AG09319 (cell line): ENCODE measurements around the gene TMEM79.
A peak's percentile ranks its signal among the peaks of the same experiment; 100 is the strongest.

Source experiments
- DNase-seq: peaks from one replicate; pipeline ENCODE4 v3.0.0-alpha.2; 2010; ENCODE audit warnings: low read depth; ENCODE audit errors: extremely low read depth
- CTCF ChIP-seq: IDR thresholded peaks from 2 replicates; pipeline ENCODE4 v1.5.1; 2011; ENCODE audit warnings: low read depth, mild to moderate bottlenecking, inconsistent platforms, low read length, moderate library complexity

Gene TMEM79

GRCh38 chr1:156286061-156286460 is 1.9 kb downstream of the TMEM79 start:
- no peak for TF ChIP-seq CTCF
- no peak for DNase-seq

GRCh38 chr1:156289857-156290256 is 5.7 kb downstream of the TMEM79 start:
- DNase-seq = no peak
- TF ChIP-seq CTCF = no peak

- DNase-seq = peak; percentile 50
- TF ChIP-seq CTCF = no peak
Observed at GRCh38 chr1:156291226-156292061, 7.3 kb downstream of the TMEM79 start.

DNA sequence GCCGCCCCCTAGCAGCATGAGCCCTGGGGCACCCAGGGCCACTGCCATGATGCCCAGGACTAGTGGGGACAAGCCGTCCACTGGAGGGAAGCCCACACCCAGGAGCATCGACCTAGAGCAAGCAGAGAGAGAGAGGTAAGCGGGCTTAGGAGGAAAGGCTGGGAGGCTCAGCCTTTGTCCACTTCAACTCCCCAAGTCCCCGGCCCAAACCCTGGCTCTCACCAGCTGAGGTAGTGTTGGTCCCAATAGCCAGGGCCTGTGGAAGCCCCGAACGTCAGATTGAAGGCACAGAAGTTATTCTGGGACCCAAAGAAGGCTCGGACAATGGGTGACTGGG is 8.9 kb downstream of the TMEM79 start:
- no peak for DNase-seq
- no peak for TF ChIP-seq CTCF

- no peak for TF ChIP-seq CTCF
- DNase-seq = no peak
Observed at GRCh38 chr1:156293895-156294294, 9.8 kb downstream of the TMEM79 start.

DNA sequence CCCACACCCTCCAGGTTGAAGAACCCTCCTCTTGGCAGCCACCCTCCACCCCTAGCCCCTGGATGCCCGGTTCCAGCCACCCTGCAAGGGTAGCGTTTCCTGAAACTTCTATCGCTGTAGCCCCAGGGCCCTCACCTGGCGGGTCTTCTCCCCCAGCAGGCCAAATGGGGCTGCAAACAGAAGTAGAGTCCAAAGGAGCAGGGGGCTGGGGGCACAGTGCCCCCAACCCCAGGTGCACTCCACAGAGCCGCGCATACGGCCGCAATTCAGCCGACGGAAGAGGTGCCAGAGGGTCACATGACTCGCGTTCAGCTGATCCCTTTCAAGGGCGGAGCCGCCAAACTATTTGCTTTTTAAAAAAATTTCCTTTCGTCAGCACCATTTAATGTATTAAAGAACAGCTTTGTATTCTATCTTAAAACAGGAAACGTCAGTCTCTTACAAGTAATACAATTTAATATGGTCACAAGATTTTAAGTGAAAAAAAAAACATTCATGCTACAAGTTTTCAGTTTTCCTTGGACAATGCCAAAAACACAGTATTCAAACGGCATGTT is 11.3 kb downstream of the TMEM79 start, which contains the start of gene GLMP:
Gene GLMP (minus strand): TSS at position 289 of the 557 bp plus-strand sequence. CDS start 34 bp downstream, at position 255.
- no peak for TF ChIP-seq CTCF
- no peak for DNase-seq

DNA sequence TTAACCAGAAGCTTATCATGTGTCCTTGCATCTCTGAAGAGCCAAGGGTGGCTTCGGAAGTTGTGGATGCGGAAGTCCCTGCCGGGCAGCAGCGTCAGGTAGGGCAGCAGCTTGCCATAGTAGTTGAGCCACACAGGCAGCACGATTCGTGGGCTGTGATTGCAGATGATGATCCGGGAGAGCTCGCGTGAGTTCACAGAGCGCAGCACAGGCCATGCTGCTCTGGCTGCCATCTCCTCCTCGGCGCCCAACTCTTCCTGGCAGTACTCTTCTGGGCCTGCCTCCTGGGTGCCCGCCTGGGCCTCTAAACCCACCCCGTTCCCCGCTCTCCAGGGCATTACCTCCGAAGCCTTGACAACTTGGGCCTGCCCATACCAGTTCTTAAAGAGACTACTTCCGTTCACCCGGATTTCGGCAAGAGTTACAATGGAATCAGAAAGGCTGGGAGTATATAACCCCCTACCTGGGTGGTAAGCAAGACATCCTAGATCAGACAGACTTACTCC is 14.8 kb downstream of the TMEM79 start, which contains the start of gene VHLL:
Gene VHLL (minus strand): TSS at position 456 of the 506 bp plus-strand sequence. CDS start 118 bp downstream, at position 338.
- TF ChIP-seq CTCF = no peak
- no peak for DNase-seq
